Measurements from ENCODE around the gene ADCY5.

The ADCY5 gene

GRCh38 chr3:123330441-123330991, 118.4 kb downstream of the ADCY5 start:
- H3K27me3 Mint-ChIP-seq, result peaks cover 6% of the 10 kb centered on the region
- no peaks in the 10 kb centered on the region for H3K36me3 Mint-ChIP-seq
- H3K4me3 Mint-ChIP-seq, result no peak overlapping the region
- ATAC-seq (ENCODE audit: low read depth) (no peak), DNase-seq (ENCODE audit: low spot score in 2 of 2) (no peak)
- H3K4me1 Mint-ChIP-seq, result peaks cover 5% of the 10 kb centered on the region
- H3K27ac Mint-ChIP-seq, result no peak overlapping the region
- no peaks in the 10 kb centered on the region for H3K9me3 Mint-ChIP-seq

DNA sequence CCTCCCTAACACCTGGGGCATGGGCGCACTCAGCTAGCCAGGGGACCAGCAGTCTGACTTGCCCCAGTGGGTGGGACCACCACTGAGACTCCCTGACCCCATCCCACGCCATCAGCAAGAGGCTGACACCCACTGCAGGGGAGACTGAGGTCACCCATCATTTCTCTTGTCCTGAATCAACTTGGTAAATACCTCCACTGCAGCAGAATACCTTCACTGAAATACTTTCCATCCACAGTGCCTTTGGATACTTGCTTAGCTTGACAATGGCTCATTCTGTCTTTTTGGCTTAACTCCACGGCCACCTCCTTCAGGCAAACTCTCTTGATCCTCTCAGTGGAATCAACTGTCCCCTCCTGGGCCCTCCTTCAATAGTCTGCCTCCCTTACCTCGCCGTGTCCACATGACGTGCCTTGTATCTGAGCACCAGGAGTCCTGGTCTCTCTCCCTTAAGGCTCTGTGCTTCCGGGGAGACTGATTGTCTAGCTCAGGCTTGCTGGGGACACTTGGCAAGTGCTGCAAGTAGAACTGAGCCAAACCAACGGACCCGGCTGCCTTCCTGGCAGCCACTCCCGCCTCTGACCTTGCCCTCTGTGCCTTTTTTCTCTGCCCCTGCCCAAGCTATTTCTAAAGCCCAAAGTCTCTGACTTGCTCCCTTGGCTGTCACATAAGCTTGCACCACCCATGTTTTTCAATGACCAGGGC, 119.1 kb downstream of the ADCY5 start:
- Mint-ChIP-seq H3K4me1 (no peaks in the 10 kb centered on the region), H3K27me3 (peaks cover 6% of the 10 kb centered on the region), H3K27ac (no peak overlapping the region), H3K36me3 (no peaks in the 10 kb centered on the region), H3K9me3 (no peaks in the 10 kb centered on the region), H3K4me3 (no peak overlapping the region)
- DNase-seq (ENCODE audit: low spot score in 2 of 2) (no peak), ATAC-seq (ENCODE audit: low read depth) (no peak)

DNA sequence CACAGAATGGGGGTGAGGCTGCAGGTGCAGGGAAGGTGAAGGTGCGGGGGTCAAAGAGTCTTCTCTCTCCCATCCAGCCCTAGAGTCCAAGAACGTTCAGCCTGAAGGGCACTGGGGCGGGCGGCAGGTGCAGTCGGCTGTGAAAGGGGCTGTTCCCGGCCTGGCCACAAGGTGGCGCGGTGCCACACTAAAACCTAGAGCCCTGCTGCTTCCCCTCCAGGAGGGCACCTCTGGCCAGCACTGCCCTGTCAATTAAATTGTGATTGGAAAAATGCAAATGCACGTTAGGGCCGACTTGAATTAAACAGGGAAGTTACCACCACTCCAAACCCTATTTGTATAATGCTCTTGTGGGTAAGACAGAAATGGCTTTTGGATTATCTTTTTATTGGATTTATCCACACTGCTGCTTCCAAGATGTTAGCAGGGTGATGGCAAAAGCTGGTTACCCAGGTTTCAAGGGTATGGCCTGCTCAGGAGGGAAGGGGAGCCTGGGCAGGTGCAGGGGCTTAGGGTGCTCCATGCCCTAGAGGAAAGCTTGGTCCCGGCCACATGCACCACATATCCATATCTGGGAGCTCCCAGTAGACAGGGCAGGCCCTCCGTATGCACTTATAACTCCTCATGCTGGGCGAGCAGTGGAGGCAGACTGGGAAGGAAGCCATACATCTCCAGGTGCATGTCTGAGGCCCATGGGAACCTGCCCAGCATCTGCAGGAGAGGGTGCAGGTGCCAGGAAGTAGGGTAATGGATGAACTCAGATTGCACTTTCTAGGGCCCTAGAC, 119.8 kb downstream of the ADCY5 start:
- no peaks in the 10 kb centered on the region for H3K9me3 Mint-ChIP-seq
- DNase-seq (ENCODE audit: low spot score in 2 of 2) (peak; percentile 69 to 82), ATAC-seq (ENCODE audit: low read depth) (peak; percentile 75)
- no peak overlapping the region for H3K27ac Mint-ChIP-seq
- H3K4me3 Mint-ChIP-seq, result no peak overlapping the region
- H3K36me3 Mint-ChIP-seq, result no peaks in the 10 kb centered on the region
- H3K4me1 Mint-ChIP-seq, result no peaks in the 10 kb centered on the region
- peaks cover 9% of the 10 kb centered on the region for H3K27me3 Mint-ChIP-seq

DNA sequence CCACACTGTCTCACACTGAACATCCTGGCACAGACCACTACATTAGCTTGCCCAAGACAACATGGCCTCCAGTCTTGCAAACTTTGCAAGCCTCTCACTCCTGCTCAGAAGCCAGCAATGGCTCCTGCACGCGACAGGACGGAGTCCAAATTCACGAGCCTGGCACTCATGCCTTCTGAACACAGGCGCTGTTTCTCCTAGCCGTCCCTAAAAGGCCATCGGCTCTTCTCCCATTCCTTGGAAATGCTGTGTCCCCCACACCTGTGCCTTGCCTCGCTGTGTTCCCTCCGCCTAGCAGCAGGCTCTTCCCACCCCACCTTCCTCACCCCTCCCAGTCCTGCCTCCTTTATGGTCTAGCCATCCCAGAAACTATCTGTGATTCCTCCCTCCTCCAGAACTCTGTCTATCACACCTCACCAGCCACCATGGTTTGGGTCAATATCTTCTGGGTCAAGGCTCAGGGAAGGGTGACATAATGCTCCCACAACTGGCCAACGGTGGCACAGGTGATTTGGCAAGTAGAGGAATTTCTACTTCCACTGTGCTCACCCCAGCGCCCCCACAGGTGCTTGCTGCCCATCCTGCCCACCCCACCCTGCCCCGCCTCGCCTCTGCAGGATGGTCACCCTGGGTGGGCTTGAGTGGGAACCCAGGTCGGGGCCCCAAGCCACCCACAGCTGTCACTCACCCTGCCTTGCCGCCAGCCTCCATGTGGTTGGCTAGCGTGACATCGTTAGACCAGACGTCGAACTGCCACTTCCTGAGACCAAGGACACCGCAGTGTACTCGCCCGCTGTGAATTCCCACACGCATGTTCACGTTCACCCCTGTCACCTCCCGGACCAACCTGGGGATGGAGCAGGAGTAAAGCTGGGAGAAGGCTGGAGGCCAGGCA, 120.7 kb downstream of the ADCY5 start:
- Mint-ChIP-seq H3K36me3 (no peaks in the 10 kb centered on the region), H3K27me3 (peaks cover 14% of the 10 kb centered on the region), H3K9me3 (no peaks in the 10 kb centered on the region), H3K4me1 (no peaks in the 10 kb centered on the region), H3K27ac (no peak overlapping the region), H3K4me3 (no peak overlapping the region)
- DNase-seq (ENCODE audit: low spot score in 2 of 2) (peak in 1 of 2 donors; percentile 15), ATAC-seq (ENCODE audit: low read depth) (no peak)

DNA sequence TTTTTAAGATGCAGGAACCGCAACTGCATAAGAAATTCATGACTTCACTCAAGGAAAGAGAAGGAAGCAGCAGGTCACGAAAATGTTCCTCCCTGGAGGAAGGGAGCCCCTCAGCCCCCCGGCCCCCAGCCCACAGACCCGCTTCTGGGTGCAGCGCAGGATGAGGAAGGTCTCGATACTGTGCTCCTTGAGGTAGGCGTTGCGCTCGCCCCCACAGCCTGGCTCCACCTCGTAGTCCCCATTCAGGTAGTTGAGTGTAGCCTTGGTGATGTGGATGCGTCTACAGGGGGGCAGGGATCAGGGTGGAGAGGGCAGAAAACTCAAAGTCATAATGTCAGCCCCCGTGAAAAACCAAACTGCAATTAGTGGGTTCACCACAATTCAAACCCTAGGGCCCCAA, 121.4 kb downstream of the ADCY5 start:
- H3K4me3 Mint-ChIP-seq, result no peak overlapping the region
- no peaks in the 10 kb centered on the region for H3K9me3 Mint-ChIP-seq

GRCh38 chr3:123326531-123326930, 122.4 kb downstream of the ADCY5 start:
- H3K9me3 Mint-ChIP-seq, result no peaks in the 10 kb centered on the region
- ATAC-seq (ENCODE audit: low read depth), result no peak
- no peaks in the 10 kb centered on the region for H3K36me3 Mint-ChIP-seq
- H3K27me3 Mint-ChIP-seq, result peaks cover 19% of the 10 kb centered on the region
- no peak for DNase-seq (ENCODE audit: low spot score in 2 of 2)
- no peaks in the 10 kb centered on the region for H3K4me1 Mint-ChIP-seq
- H3K27ac Mint-ChIP-seq, result no peak overlapping the region
- no peak overlapping the region for H3K4me3 Mint-ChIP-seq

More for the DNA sequence above, 121.4 kb downstream of the ADCY5 start:
- Mint-ChIP-seq H3K27me3 (peaks cover 19% of the 10 kb centered on the region), H3K27ac (no peak overlapping the region), H3K36me3 (no peaks in the 10 kb centered on the region), H3K4me1 (no peaks in the 10 kb centered on the region)
- no peak for DNase-seq (ENCODE audit: low spot score in 2 of 2)
- no peak for ATAC-seq (ENCODE audit: low read depth)

GRCh38 chr3:123325766-123326256, 123.1 kb downstream of the ADCY5 start:
- Mint-ChIP-seq H3K4me1 (no peaks in the 10 kb centered on the region), H3K27ac (no peak overlapping the region)
- no peak for ATAC-seq (ENCODE audit: low read depth)

DNA sequence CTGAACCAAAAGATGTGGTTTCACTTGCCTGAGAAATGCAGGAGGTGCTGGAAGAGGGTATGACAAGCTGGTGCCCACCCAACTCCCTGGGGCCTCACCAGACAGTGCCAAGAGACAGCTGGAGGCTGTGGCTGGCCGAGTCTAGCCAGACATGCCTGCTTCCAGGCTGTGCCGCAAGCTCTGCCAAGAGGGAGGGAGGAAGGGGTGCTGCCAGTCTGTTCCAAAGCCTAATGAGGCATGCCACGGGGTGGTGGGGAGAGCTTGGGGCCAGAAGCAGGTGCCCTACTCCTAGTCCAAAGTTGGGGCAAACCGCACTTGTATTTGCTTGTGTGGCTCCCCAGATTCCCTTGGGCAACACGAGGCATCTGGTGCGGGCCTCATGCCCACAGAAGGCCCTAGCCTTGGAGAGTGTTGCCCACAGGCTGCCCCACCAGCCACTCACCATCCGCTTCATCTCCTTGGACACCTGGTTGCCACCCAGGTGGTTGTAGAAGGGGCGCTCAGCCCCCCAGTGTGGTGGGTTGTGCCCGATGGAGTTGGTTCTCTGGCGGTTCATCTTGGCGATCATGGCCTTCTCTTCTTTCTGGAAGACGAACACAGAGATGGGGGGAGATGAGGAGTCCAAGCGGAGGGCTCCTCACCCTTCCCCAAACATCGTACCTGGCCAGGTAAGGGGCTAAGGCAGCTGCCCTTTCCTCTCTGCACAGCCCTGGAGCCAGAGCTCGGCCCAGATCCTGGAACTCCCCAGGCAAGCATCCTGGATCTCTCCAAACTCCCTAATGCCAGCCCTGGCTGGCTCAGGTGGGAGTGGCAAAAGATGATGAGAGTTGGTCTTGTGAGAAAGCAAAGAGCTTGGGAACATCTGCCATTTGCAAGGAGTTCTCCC, 123.8 kb downstream of the ADCY5 start:
- DNase-seq (ENCODE audit: low spot score in 2 of 2), result no peak
- peaks cover 24% of the 10 kb centered on the region for H3K27me3 Mint-ChIP-seq
- H3K36me3 Mint-ChIP-seq, result no peaks in the 10 kb centered on the region
- no peak overlapping the region for H3K27ac Mint-ChIP-seq
- H3K9me3 Mint-ChIP-seq, result no peaks in the 10 kb centered on the region
- no peaks in the 10 kb centered on the region for H3K4me1 Mint-ChIP-seq
- no peak overlapping the region for H3K4me3 Mint-ChIP-seq
- ATAC-seq (ENCODE audit: low read depth), result no peak

More at GRCh38 chr3:123325766-123326256, 123.1 kb downstream of the ADCY5 start:
- Mint-ChIP-seq H3K27me3 (peaks cover 21% of the 10 kb centered on the region), H3K36me3 (no peaks in the 10 kb centered on the region), H3K4me3 (no peak overlapping the region), H3K9me3 (no peaks in the 10 kb centered on the region)
- DNase-seq (ENCODE audit: low spot score in 2 of 2), result no peak

- DNase-seq (ENCODE audit: low spot score in 2 of 2), result no peak
- Mint-ChIP-seq H3K36me3 (no peaks in the 10 kb centered on the region), H3K9me3 (no peaks in the 10 kb centered on the region), H3K27ac (no peak overlapping the region), H3K4me3 (no peak overlapping the region), H3K4me1 (no peaks in the 10 kb centered on the region), H3K27me3 (peaks cover 24% of the 10 kb centered on the region)
- ATAC-seq (ENCODE audit: low read depth), result no peak
These were observed 125.1 kb downstream of the ADCY5 start for GRCh38 chr3:123323781-123324180.

GRCh38 chr3:123322866-123323265, 126.0 kb downstream of the ADCY5 start:
- no peak for DNase-seq (ENCODE audit: low spot score in 2 of 2)
- Mint-ChIP-seq H3K27me3 (peaks cover 23% of the 10 kb centered on the region), H3K4me3 (no peak overlapping the region), H3K27ac (no peak overlapping the region), H3K9me3 (no peaks in the 10 kb centered on the region), H3K4me1 (no peaks in the 10 kb centered on the region), H3K36me3 (no peaks in the 10 kb centered on the region)
- no peak for ATAC-seq (ENCODE audit: low read depth)

- DNase-seq (ENCODE audit: low spot score in 2 of 2) (no peak), ATAC-seq (ENCODE audit: low read depth) (no peak)
- Mint-ChIP-seq H3K27ac (no peak overlapping the region), H3K9me3 (no peaks in the 10 kb centered on the region), H3K36me3 (no peaks in the 10 kb centered on the region), H3K27me3 (peaks cover 23% of the 10 kb centered on the region), H3K4me1 (no peaks in the 10 kb centered on the region), H3K4me3 (no peak overlapping the region)
These were observed 127.1 kb downstream of the ADCY5 start for GRCh38 chr3:123321806-123322205.

- DNase-seq (ENCODE audit: low spot score in 2 of 2), result no peak
- H3K27ac Mint-ChIP-seq, result no peak overlapping the region
- H3K9me3 Mint-ChIP-seq, result no peaks in the 10 kb centered on the region
- no peak for ATAC-seq (ENCODE audit: low read depth)
- no peaks in the 10 kb centered on the region for H3K36me3 Mint-ChIP-seq
- no peaks in the 10 kb centered on the region for H3K4me1 Mint-ChIP-seq
- no peak overlapping the region for H3K4me3 Mint-ChIP-seq
- H3K27me3 Mint-ChIP-seq, result peaks cover 24% of the 10 kb centered on the region
These were observed 128.7 kb downstream of the ADCY5 start for GRCh38 chr3:123320221-123320620.

- Mint-ChIP-seq H3K9me3 (no peaks in the 10 kb centered on the region), H3K36me3 (no peaks in the 10 kb centered on the region), H3K27ac (no peak overlapping the region), H3K4me1 (peaks cover 3% of the 10 kb centered on the region), H3K4me3 (no peak overlapping the region), H3K27me3 (peaks cover 27% of the 10 kb centered on the region)
- ATAC-seq (ENCODE audit: low read depth), result no peak
- no peak for DNase-seq (ENCODE audit: low spot score in 2 of 2)
These were observed 129.1 kb downstream of the ADCY5 start for GRCh38 chr3:123319760-123320159.
